ENCODE data around the gene SNUPN.

Gene SNUPN

DNA sequence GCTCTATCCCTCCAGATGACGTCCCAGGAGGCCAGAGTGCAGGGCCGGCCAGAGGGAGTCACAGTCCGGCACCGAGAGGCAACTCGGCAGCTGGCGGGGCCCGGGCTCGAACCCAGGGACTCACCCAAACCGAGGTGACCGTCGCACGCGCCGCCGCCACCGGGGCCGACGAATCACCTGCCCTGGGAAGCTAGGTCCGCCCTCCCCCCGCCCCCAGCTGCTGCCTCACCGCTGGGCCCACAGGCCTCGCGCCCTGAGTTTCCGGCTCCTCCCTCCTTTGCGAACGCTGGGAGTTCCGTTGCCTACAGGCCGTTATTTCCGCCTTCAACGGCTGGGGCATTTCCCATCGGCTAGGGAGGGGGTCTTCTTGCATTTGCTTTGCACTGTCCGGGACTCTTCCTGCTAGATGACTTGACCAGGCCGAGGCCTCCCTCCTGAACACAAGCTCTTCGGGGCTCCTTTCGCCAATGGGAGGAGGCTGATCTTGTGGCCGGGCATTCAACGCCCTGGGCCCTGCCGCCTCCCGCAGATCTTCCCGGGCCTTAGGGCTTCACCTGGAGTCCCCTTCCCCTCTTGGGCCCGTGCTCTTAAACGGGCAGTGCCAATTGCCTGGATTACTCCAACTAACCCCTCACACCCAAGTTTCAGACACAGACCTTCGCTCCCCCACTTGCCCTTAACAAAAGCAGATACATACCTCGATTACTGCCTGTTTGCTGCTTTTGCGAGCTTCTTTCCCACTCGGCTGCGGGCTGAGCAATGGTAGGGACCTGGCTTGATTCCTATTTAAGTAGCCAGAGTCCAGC, at the start of gene SNUPN:
Gene SNUPN, minus strand, starts transcription at position 184 of the 806 bp plus-strand sequence. CDS start 4,674 bp downstream, outside the sequence.
- DNase-seq (ENCODE audit: low read depth): peak; percentile 77
- no peak for TF ChIP-seq CTCF (IDR thresholded peaks at IDR 0.05; ENCODE audit: control insufficient read depth, extremely low read depth, insufficient read depth)
- peak within 1 kb of the TSS; percentile 96 for H3K4me3 ChIP-seq (ENCODE audit: low read depth, low read length)

- no peak overlapping the region for H3K4me3 ChIP-seq (ENCODE audit: low read depth, low read length)
- DNase-seq (ENCODE audit: low read depth): no peak
- no peak for TF ChIP-seq CTCF (IDR thresholded peaks at IDR 0.05; ENCODE audit: control insufficient read depth, extremely low read depth, insufficient read depth)
Measured at GRCh38 chr15:75674366-75674765, 48.8 kb upstream of the SNUPN start.

DNA sequence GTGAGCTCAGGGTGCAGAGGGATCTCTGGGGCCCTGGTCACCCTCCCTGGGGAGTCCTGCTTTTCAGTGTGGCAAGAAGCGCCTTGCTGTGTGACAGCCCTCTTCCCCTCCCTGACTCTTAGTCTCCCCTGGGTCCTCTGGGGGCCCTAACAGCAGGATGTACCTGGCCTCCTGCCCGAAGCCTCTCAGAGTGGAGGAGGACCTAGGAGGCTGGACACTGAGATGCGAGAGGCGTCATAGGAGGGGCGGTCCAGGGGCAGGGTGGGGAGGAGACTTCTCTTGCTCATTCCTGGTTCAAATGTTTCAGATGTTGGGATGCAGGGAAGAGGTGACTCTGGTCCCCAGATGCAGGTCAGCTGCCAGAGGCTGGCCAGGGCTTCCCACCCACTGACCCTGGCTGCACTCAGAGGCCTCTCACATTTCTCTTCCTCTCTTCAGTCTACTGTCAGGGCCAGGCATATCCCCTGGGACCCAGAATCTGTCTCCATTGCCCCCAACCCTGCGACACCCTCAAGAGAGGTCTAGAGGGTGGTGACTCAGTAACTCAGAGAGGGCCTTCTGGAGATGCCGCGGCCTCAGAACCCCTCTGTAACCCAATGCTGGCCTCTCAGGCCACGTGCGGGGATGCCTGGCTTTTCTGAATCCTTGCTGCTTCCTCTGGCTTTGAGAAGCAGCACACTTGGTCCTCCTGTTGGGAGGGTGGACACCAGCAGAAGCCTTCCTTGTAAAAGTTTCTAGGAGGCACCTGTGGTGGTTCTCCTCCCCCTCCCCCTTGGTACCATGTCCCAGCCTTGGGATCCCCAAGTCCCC, 48.1 kb upstream of the SNUPN start:
- no peak for DNase-seq (ENCODE audit: low read depth)
- no peak overlapping the region for H3K4me3 ChIP-seq (ENCODE audit: low read depth, low read length)
- no peak for TF ChIP-seq CTCF (IDR thresholded peaks at IDR 0.05; ENCODE audit: control insufficient read depth, extremely low read depth, insufficient read depth)

GRCh38 chr15:75672646-75673425, 47.3 kb upstream of the SNUPN start:
- H3K4me3 ChIP-seq (ENCODE audit: low read depth, low read length): no peak overlapping the region

GRCh38 chr15:75671730-75672602, 46.4 kb upstream of the SNUPN start:
- H3K4me3 ChIP-seq (ENCODE audit: low read depth, low read length): no peak overlapping the region
- DNase-seq (ENCODE audit: low read depth): no peak
- no peak for TF ChIP-seq CTCF (IDR thresholded peaks at IDR 0.05; ENCODE audit: control insufficient read depth, extremely low read depth, insufficient read depth)

More at GRCh38 chr15:75672646-75673425, 47.3 kb upstream of the SNUPN start:
- no peak for DNase-seq (ENCODE audit: low read depth)
- TF ChIP-seq CTCF (IDR thresholded peaks at IDR 0.05; ENCODE audit: control insufficient read depth, extremely low read depth, insufficient read depth): no peak

- no peak overlapping the region for H3K4me3 ChIP-seq (ENCODE audit: low read depth, low read length)
- no peak for TF ChIP-seq CTCF (IDR thresholded peaks at IDR 0.05; ENCODE audit: control insufficient read depth, extremely low read depth, insufficient read depth)
Measured at GRCh38 chr15:75669879-75670212, 44.3 kb upstream of the SNUPN start.

More at GRCh38 chr15:75669879-75670212, 44.3 kb upstream of the SNUPN start:
- no peak for DNase-seq (ENCODE audit: low read depth)
